K562 (cell line): ENCODE data around the gene OR2V2. TPM values are rescaled to one million over a fixed set of nuclear protein-coding genes. Genes with fewer than 3 reads are reported as not detected.

Experiments
- DMBX1 ChIP-seq: fragments of 250-450 bp; sonication (Bioruptor Pico); IDR thresholded peaks from 2 replicates; pipeline ENCODE4 v1.8.0; 2022; ENCODE audit warnings: inconsistent platforms, mild to moderate bottlenecking, moderate library complexity, borderline replicate concordance
- E2F6 ChIP-seq, 2 experiments: IDR thresholded peaks; 2 replicates each; pipeline ENCODE4 v1.6.1; 2011; ENCODE audit warnings: borderline replicate concordance in 1 of 2, control low read depth in 1 of 2, low read depth in 1 of 2, low read length in 1 of 2, mild to moderate bottlenecking in 1 of 2, mixed read lengths in 1 of 2, moderate library complexity in 1 of 2; ENCODE audit not compliant: insufficient read depth in 1 of 2, insufficient read length in 1 of 2, poor library complexity in 1 of 2, severe bottlenecking in 1 of 2; ENCODE audit errors: extremely low read depth in 1 of 2
- ETS1 ChIP-seq: conservative IDR thresholded peaks from 2 replicates; pipeline ENCODE4 v1.6.1; 2011; ENCODE audit warnings: low read depth, mild to moderate bottlenecking, low read length; ENCODE audit not compliant: control insufficient read depth
- PCBP1 ChIP-seq: fragments of 200-400 bp; formaldehyde crosslinking; IDR thresholded peaks from 2 replicates; pipeline ENCODE4 v1.6.1; 2018; ENCODE audit warnings: mild to moderate bottlenecking, low read depth, low read length; ENCODE audit not compliant: poor library complexity, severe bottlenecking
- RNF2 ChIP-seq: sonication (generic); IDR thresholded peaks from 2 replicates; pipeline ENCODE4 v1.6.1; 2016
- SNIP1 ChIP-seq: fragments of 450-650 bp; IDR thresholded peaks from 2 replicates; pipeline ENCODE4 v1.7.1; 2017; ENCODE audit warnings: low read depth, mild to moderate bottlenecking
- SP1 ChIP-seq: sonication (generic); formaldehyde crosslinking; IDR thresholded peaks from 2 replicates; pipeline ENCODE4 v1.8.1; 2022; ENCODE audit warnings: mild to moderate bottlenecking, missing genetic modification reagents
- YY1 ChIP-seq, 3 experiments: IDR thresholded peaks; 2 replicates each; pipeline ENCODE4 v1.6.1; 2011; ENCODE audit warnings: low read length in 2 of 3, mild to moderate bottlenecking in 2 of 3, moderate library complexity in 2 of 3, borderline replicate concordance in 1 of 3, control low read depth in 1 of 3, low read depth in 1 of 3; ENCODE audit not compliant: insufficient read depth in 3 of 3, insufficient replicate concordance in 2 of 3, control insufficient read depth in 1 of 3, insufficient read length in 1 of 3; ENCODE audit errors: extremely low read depth in 1 of 3
- polyA plus RNA-seq, 8 experiments: library from polyadenylated mRNA; depleted of rRNA in 4 of 8; stranded (reverse) in 5 of 8; unstranded in 3 of 8; fragments of >200 nt; fragmentation: Nextera tagmentation in 2 of 8; fragmentation: Illumina TruSeq in 1 of 8; extraction: Ambion mirVana in 2 of 8; extraction: Trizol in 1 of 8; gene quantifications; 2 replicates each; pipeline versions ENCODE4 v1.2.1 to v1.2.3, GENCODE V29; 2011 to 2014; ENCODE audit warnings: inconsistent platforms in 1 of 8, missing spikeins in 1 of 8
- total RNA-seq, 7 experiments: library from RNA; depleted of rRNA in 6 of 7; stranded (reverse); fragments of >200 nt in 6 of 7; fragmentation: Illumina TruSeq in 2 of 7; extraction: Trizol in 2 of 7; gene quantifications; 2 replicates each; pipeline versions ENCODE4 v1.2.1 to v1.2.3, GENCODE V29; 2011 to 2021; ENCODE audit warnings: low replicate concordance in 1 of 7
- TF ChIP-seq, protein P1 (sequence below): fragments of 450-650 bp; IDR thresholded peaks from 2 replicates; pipeline ENCODE4 v1.6.1; 2016; ENCODE audit warnings: mild to moderate bottlenecking, moderate library complexity
- TF ChIP-seq, protein P2 (sequence below): sonication (generic); formaldehyde crosslinking; IDR thresholded peaks from 2 replicates; pipeline ENCODE4 v1.9.0; 2022; ENCODE audit warnings: mild to moderate bottlenecking, missing genetic modification reagents

Gene OR2V2
- total and polyA plus RNA-seq, 9 of the 15 experiments (the other 6 are each of a cell fraction or from before 2014, with no cell fraction given): 0.01 TPM; not detected in 8

DNA sequence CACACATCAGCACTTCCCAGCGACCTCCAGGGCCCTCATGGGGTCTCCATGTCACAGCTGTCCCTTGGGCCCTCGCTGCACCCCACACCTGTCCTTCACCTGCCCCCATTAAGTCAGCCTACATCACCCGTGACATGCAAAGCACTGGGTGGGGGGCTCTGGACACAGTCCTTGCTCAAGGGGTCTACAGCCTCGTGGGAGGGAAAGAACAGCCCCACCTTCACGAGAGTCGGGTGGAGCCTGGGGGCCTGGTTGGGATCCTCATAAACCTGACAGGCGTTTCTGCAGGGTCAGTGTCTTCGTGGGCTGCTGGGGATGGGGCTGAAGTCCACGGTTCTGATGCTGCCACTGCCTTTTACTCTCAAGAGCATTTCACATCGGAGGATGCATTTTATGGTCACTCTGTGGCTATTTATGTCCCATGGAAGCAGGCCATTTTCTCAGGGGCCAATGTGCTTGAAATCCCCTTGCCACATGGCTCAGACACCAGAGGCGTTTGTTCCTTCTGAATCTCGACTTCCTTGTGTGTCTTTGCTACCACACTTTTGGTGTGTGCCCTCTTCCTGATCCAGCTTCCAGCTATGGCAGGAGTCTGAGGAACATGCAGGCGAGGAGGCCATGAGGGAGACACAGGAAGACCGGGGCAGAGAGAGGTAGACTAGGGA, 16.4 kb upstream of the OR2V2 start, which contains the start of gene OR2V1 (continued):
- TF ChIP-seq, protein P1, sequence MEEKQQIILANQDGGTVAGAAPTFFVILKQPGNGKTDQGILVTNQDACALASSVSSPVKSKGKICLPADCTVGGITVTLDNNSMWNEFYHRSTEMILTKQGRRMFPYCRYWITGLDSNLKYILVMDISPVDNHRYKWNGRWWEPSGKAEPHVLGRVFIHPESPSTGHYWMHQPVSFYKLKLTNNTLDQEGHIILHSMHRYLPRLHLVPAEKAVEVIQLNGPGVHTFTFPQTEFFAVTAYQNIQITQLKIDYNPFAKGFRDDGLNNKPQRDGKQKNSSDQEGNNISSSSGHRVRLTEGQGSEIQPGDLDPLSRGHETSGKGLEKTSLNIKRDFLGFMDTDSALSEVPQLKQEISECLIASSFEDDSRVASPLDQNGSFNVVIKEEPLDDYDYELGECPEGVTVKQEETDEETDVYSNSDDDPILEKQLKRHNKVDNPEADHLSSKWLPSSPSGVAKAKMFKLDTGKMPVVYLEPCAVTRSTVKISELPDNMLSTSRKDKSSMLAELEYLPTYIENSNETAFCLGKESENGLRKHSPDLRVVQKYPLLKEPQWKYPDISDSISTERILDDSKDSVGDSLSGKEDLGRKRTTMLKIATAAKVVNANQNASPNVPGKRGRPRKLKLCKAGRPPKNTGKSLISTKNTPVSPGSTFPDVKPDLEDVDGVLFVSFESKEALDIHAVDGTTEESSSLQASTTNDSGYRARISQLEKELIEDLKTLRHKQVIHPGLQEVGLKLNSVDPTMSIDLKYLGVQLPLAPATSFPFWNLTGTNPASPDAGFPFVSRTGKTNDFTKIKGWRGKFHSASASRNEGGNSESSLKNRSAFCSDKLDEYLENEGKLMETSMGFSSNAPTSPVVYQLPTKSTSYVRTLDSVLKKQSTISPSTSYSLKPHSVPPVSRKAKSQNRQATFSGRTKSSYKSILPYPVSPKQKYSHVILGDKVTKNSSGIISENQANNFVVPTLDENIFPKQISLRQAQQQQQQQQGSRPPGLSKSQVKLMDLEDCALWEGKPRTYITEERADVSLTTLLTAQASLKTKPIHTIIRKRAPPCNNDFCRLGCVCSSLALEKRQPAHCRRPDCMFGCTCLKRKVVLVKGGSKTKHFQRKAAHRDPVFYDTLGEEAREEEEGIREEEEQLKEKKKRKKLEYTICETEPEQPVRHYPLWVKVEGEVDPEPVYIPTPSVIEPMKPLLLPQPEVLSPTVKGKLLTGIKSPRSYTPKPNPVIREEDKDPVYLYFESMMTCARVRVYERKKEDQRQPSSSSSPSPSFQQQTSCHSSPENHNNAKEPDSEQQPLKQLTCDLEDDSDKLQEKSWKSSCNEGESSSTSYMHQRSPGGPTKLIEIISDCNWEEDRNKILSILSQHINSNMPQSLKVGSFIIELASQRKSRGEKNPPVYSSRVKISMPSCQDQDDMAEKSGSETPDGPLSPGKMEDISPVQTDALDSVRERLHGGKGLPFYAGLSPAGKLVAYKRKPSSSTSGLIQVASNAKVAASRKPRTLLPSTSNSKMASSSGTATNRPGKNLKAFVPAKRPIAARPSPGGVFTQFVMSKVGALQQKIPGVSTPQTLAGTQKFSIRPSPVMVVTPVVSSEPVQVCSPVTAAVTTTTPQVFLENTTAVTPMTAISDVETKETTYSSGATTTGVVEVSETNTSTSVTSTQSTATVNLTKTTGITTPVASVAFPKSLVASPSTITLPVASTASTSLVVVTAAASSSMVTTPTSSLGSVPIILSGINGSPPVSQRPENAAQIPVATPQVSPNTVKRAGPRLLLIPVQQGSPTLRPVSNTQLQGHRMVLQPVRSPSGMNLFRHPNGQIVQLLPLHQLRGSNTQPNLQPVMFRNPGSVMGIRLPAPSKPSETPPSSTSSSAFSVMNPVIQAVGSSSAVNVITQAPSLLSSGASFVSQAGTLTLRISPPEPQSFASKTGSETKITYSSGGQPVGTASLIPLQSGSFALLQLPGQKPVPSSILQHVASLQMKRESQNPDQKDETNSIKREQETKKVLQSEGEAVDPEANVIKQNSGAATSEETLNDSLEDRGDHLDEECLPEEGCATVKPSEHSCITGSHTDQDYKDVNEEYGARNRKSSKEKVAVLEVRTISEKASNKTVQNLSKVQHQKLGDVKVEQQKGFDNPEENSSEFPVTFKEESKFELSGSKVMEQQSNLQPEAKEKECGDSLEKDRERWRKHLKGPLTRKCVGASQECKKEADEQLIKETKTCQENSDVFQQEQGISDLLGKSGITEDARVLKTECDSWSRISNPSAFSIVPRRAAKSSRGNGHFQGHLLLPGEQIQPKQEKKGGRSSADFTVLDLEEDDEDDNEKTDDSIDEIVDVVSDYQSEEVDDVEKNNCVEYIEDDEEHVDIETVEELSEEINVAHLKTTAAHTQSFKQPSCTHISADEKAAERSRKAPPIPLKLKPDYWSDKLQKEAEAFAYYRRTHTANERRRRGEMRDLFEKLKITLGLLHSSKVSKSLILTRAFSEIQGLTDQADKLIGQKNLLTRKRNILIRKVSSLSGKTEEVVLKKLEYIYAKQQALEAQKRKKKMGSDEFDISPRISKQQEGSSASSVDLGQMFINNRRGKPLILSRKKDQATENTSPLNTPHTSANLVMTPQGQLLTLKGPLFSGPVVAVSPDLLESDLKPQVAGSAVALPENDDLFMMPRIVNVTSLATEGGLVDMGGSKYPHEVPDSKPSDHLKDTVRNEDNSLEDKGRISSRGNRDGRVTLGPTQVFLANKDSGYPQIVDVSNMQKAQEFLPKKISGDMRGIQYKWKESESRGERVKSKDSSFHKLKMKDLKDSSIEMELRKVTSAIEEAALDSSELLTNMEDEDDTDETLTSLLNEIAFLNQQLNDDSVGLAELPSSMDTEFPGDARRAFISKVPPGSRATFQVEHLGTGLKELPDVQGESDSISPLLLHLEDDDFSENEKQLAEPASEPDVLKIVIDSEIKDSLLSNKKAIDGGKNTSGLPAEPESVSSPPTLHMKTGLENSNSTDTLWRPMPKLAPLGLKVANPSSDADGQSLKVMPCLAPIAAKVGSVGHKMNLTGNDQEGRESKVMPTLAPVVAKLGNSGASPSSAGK: peak; percentile 80
- TF ChIP-seq, protein P2, sequence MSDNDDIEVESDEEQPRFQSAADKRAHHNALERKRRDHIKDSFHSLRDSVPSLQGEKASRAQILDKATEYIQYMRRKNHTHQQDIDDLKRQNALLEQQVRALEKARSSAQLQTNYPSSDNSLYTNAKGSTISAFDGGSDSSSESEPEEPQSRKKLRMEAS (CRISPR knock-in tag): peak; percentile 38; the same call in 1 of the 2 replicates
- TF ChIP-seq YY1 (IDR thresholded peaks at IDR 0.05; ENCODE audit: borderline replicate concordance in 1 of 3, control insufficient read depth in 1 of 3, extremely low read depth in 1 of 3, insufficient read depth in 3 of 3, insufficient read length in 1 of 3, insufficient replicate concordance in 2 of 3, low read depth in 1 of 3, low read length in 2 of 3) (peak in 1 of 3 experiments; percentile 13), SP1 (CRISPR knock-in tag) (no peak), E2F6 (IDR thresholded peaks at IDR 0.05; ENCODE audit: borderline replicate concordance in 1 of 2, extremely low read depth in 1 of 2, insufficient read depth in 1 of 2, insufficient read length in 1 of 2, low read depth in 1 of 2, low read length in 1 of 2, poor library complexity in 1 of 2, severe bottlenecking in 1 of 2) (peak in 1 of 2 experiments; percentile 27), SNIP1 (no peak), ETS1 (no peak), DMBX1 (CRISPR knock-in tag) (peak; percentile 26; the same call in 1 of the 2 replicates), RNF2 (no peak), PCBP1 (no peak)
